Mesothelial cell of epicardium (in vitro differentiated cells): ENCODE measurements around the gene RNF220. TPM values are rescaled to one million over a fixed set of nuclear protein-coding genes. Genes with fewer than 3 reads are reported as not detected.

Source experiments
- DNase-seq, 2 experiments: peaks; one replicate each; pipeline ENCODE4 v3.0.0; 2021; ENCODE audit warnings: low spot score in 2 of 2; ENCODE audit not compliant: unreplicated experiment in 2 of 2
- H3K27ac Mint-ChIP-seq: 2 replicates; pipeline ENCODE4 v1.8.0; 2021; ENCODE audit warnings: mixed read lengths
- H3K27me3 Mint-ChIP-seq: 2 replicates; pipeline ENCODE4 v1.8.0; 2021; ENCODE audit warnings: low read depth, mixed read lengths
- H3K36me3 Mint-ChIP-seq: 2 replicates; pipeline ENCODE4 v1.8.0; 2021; ENCODE audit warnings: mixed read lengths
- H3K4me1 Mint-ChIP-seq: 2 replicates; pipeline ENCODE4 v1.8.0; 2021; ENCODE audit warnings: mixed read lengths
- H3K4me3 Mint-ChIP-seq: 2 replicates; pipeline ENCODE4 v1.8.0; 2021; ENCODE audit warnings: mild to moderate bottlenecking, moderate library complexity, mixed read lengths
- H3K9me3 Mint-ChIP-seq: 2 replicates; pipeline ENCODE4 v1.8.0; 2021; ENCODE audit warnings: mixed read lengths
- CTCF ChIP-seq: fragments of 200-600 bp; sonication (generic); IDR thresholded peaks from one replicate; pipeline ENCODE4 v1.5.0; 2021; ENCODE audit warnings: antibody characterized with exemption; ENCODE audit not compliant: unreplicated experiment
- total RNA-seq: library from RNA; stranded (reverse); gene quantifications from 3 replicates; pipeline ENCODE4 v1.2.1, GENCODE V29; 2021

Gene RNF220
- total RNA-seq, 1 donor from 2014 or later, result 84.2 TPM

DNA sequence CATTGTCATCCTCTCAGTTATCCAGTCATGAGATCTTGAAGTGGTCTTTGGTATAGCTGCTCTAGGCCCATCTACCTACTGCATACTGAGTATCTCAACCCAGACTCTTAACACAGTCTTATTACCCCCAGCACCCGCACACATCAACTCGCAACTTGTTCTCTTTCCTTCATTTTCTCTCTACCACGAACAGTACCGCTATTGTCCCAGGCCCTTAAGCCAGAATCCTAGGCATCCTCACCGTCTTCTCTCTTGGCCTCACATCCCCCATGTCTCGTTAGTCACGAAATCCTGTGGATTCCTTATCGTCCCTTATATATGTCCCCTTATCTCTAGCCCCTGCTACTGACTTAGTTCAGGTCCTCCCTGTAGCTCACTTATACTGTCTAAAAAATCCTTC, 142.8 kb downstream of the RNF220 start:
- Mint-ChIP-seq H3K9me3 (no peaks in the 10 kb centered on the region), H3K4me1 (peaks cover 3% of the 10 kb centered on the region), H3K27me3 (peaks cover 74% of the 10 kb centered on the region), H3K36me3 (no peaks in the 10 kb centered on the region), H3K27ac (no peak overlapping the region), H3K4me3 (no peak overlapping the region)
- DNase-seq, result no peak
- no peak for TF ChIP-seq CTCF

DNA sequence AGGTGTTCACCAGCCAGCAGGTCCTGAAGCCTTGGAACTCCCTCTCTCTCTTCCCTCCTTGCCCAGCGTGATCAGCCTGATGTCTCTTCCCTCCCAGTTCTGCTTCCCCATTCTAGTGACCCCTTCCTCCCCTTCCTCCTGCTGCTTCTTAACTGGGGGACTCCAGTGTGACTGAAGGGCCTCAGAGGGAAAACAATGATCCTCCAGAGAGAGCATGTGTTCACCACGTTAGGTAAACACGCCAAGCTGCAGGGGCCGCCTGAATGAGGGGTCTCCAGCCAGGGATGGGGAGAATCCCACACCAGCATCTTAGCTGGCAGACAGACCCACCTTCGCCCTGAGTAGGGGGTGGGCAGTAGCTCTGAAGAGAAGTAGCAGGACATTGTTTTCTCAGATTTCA, 144.5 kb downstream of the RNF220 start:
- no peak overlapping the region for H3K4me3 Mint-ChIP-seq
- no peak for DNase-seq
- H3K9me3 Mint-ChIP-seq, result no peaks in the 10 kb centered on the region
- no peaks in the 10 kb centered on the region for H3K36me3 Mint-ChIP-seq
- no peak overlapping the region for H3K27ac Mint-ChIP-seq
- peaks cover 2% of the 10 kb centered on the region for H3K4me1 Mint-ChIP-seq
- TF ChIP-seq CTCF, result no peak
- peaks cover 76% of the 10 kb centered on the region for H3K27me3 Mint-ChIP-seq

- Mint-ChIP-seq H3K27ac (no peak overlapping the region), H3K4me3 (no peak overlapping the region), H3K4me1 (peaks cover 2% of the 10 kb centered on the region), H3K27me3 (peaks cover 67% of the 10 kb centered on the region), H3K9me3 (no peaks in the 10 kb centered on the region), H3K36me3 (no peaks in the 10 kb centered on the region)
- no peak for TF ChIP-seq CTCF
- no peak for DNase-seq
Observed at GRCh38 chr1:44553127-44553758, 148.2 kb downstream of the RNF220 start.

- Mint-ChIP-seq H3K9me3 (no peaks in the 10 kb centered on the region), H3K27ac (no peak overlapping the region), H3K36me3 (no peaks in the 10 kb centered on the region), H3K27me3 (peaks cover 68% of the 10 kb centered on the region), H3K4me3 (no peak overlapping the region), H3K4me1 (peaks cover 2% of the 10 kb centered on the region)
- no peak for DNase-seq
- TF ChIP-seq CTCF, result no peak
Observed at GRCh38 chr1:44553771-44554170, 148.7 kb downstream of the RNF220 start.

- H3K27me3 Mint-ChIP-seq, result peaks cover 67% of the 10 kb centered on the region
- H3K4me1 Mint-ChIP-seq, result peaks cover 6% of the 10 kb centered on the region
- no peak overlapping the region for H3K27ac Mint-ChIP-seq
- no peak overlapping the region for H3K4me3 Mint-ChIP-seq
- no peaks in the 10 kb centered on the region for H3K9me3 Mint-ChIP-seq
- DNase-seq, result no peak
- no peaks in the 10 kb centered on the region for H3K36me3 Mint-ChIP-seq
- TF ChIP-seq CTCF, result no peak
Observed at GRCh38 chr1:44554706-44555105, 149.7 kb downstream of the RNF220 start.

DNA sequence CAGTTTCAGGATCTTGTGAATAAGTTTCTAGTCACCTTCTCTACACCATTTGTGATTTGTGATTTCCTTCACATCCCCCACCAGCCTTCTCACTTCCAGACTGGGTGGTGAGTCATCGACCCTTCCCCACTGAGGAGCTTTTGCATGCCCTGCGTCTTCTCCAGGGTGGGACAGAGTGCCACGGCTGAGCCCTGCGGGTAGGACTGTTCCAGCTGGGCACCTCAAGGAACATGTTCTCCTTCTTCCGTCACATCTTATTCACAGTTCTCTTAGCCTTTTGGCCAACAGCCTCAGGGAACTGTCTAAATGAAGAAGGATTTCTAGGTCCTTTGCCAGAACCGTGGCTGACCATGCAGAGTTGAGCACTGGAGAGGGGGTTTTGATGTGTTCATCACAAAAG, 152.7 kb downstream of the RNF220 start:
- H3K27me3 Mint-ChIP-seq, result peaks cover 77% of the 10 kb centered on the region
- no peak for TF ChIP-seq CTCF

More for the DNA sequence above, 152.7 kb downstream of the RNF220 start:
- Mint-ChIP-seq H3K9me3 (no peaks in the 10 kb centered on the region), H3K36me3 (no peaks in the 10 kb centered on the region), H3K4me3 (no peak overlapping the region), H3K4me1 (peaks cover 6% of the 10 kb centered on the region), H3K27ac (no peak overlapping the region)
- DNase-seq, result no peak
